ENCODE results near the gene SLC25A15.
A peak's percentile ranks its signal among the peaks of the same experiment; 100 is the strongest.
"Not testable (repeated sequence)": the region's sequence is repeated elsewhere in the genome, so short reads cannot be mapped to it uniquely, and the experiment has no call there.

Gene SLC25A15

GRCh38 chr13:40812724-40813445 lies 23.5 kb downstream of the SLC25A15 start:
- H3K4me3 ChIP-seq (ENCODE audit: low read length) = no peak overlapping the region
- no peak for TF ChIP-seq CTCF (conservative IDR thresholded peaks at IDR 0.05; ENCODE audit: low read depth, low read length)
- DNase-seq (ENCODE audit: low read depth) = no peak

GRCh38 chr13:40813667-40814454 lies 24.4 kb downstream of the SLC25A15 start:
- peak; percentile 56 for TF ChIP-seq CTCF (conservative IDR thresholded peaks at IDR 0.05; ENCODE audit: low read depth, low read length)
- H3K4me3 ChIP-seq (ENCODE audit: low read length) = no peak overlapping the region
- DNase-seq (ENCODE audit: low read depth) = no peak

GRCh38 chr13:40814803-40815202 lies 25.4 kb downstream of the SLC25A15 start:
- no peak for DNase-seq (ENCODE audit: low read depth)
- TF ChIP-seq CTCF (conservative IDR thresholded peaks at IDR 0.05; ENCODE audit: low read depth, low read length) = no peak
- H3K4me3 ChIP-seq (ENCODE audit: low read length) = no peak overlapping the region

GRCh38 chr13:40818926-40819325 lies 29.5 kb downstream of the SLC25A15 start:
- TF ChIP-seq CTCF (conservative IDR thresholded peaks at IDR 0.05; ENCODE audit: low read depth, low read length) = no peak
- no peak for DNase-seq (ENCODE audit: low read depth)
- H3K4me3 ChIP-seq (ENCODE audit: low read length) = no peak overlapping the region

- no peak for TF ChIP-seq CTCF (conservative IDR thresholded peaks at IDR 0.05; ENCODE audit: low read depth, low read length)
- DNase-seq (ENCODE audit: low read depth) = no peak
- no peak overlapping the region for H3K4me3 ChIP-seq (ENCODE audit: low read length)
Observed at GRCh38 chr13:40819797-40820315, 30.4 kb downstream of the SLC25A15 start.

GRCh38 chr13:40839725-40840124 lies 50.3 kb downstream of the SLC25A15 start:
- not testable (repeated sequence) for DNase-seq (ENCODE audit: low read depth); H3K4me3 ChIP-seq (ENCODE audit: low read length)

GRCh38 chr13:40840955-40841354 lies 51.5 kb downstream of the SLC25A15 start:
- not testable (repeated sequence) for H3K4me3 ChIP-seq (ENCODE audit: low read length); DNase-seq (ENCODE audit: low read depth)

All from retinal pigment epithelial cell (primary cell).